GM18511 (cell line): ENCODE measurements around the gene NHSL2.

Experiments used
- ATAC-seq: cut with Tn5 transposase; IDR thresholded peaks from one replicate; pipeline ENCODE4 v1.9.1; 2021; ENCODE audit warnings: mild to moderate bottlenecking, moderate library complexity; ENCODE audit not compliant: unreplicated experiment

Gene NHSL2

DNA sequence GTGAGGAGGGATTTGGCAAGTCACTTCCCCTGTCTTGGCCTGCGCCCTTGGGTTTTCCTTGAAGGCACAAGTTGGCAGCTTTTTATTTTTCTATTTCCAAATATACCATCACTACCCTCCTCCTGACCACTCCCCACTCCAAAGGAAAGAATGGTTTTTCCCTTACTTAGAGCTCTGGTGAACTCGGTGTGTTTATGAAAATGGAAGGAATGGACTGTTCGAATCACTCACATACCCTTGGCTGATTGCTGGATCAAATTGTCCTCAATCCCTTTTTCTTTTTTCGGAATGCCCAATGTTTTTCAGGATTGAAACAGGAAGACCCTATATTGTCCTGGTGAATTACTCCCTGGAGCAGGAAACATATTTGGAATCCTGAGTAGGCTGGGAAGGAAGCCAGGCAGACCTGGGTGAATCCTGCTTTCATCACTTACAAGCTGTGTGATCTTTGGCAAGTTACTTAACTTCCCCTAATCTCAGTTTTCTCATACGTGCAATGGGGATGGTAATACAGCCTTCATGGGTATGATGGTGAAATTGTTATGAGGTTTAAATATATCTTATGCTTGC lies 150.4 kb downstream of the NHSL2 start:
- ATAC-seq, result no peak

DNA sequence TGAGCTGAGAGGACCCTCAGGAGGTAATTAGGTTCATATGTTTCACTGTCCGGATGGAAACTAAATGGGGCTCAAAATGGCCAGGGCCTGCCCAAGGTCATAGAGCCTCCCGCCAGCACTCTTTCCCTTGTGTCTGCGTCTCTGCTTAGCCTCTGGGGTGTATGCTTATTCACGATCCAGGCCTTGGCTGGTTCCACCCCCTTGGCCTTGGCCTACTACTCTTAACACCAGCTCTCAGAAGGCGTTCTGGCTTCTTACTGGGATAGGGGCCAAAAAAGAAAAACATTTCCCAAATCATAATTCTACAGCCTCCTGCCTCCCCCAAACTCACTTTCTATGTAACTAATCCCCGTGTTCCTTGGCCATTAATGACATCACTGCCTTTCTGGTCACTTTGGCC lies 152.3 kb downstream of the NHSL2 start:
- no peak for ATAC-seq

DNA sequence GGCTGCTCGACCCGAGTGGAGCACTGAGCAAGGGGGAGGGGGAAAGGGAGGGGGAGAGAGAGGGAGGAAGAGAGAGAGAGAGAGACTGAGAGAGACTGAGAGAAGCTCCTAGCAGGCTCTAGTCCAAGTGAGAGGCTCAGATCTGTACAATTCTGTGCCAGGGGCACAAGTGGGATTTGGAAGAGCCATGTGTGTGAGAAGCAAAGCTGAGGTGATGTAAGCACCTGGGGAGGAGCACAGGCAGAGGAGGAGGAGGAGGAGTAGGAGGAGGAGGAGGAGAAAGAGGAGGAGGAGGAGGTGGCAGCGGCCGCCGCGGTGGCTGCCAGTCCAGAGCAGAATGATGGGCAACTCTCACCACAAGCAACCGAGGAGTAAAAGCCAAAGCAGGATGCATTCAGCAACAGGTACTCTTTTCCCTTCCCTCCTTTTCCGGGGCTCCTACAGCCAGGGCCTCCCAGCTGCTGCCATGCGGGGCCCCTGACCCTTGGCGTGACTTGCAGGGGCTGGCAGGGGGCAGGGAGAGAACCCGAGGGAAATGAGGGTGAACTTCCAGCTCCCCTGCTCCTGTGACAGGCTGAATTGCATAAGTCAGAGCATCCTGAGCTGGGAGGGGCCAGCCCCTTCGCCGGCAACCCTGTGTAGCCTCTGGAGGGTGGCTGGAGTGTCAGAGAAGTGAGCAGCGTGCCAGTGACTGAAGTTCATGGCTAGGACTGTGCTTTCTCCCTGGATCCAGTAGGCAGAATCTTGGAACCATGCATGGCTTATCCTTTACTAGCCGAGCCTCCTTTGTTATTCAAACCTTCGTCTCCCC lies 158.9 kb downstream of the NHSL2 start:
- ATAC-seq, result no peak

DNA sequence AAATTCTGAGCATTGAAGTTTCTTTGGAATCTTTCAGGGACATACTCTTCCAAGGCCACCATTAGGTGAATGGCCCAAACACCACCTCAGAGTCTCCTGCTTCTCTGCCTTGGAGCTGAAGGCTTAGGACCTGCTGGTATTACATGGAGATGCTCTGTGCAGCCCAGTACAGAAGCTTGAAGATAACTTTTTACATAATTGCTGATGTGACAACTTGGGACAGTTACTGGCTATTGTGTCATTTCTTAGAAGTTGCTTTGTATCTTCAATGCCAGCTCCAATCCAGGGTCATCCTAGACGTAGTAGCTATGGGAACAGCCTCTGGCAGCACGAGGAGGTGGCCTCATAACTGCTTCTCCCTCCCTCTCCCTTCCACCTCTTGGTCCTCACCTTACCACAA lies 160.6 kb downstream of the NHSL2 start:
- ATAC-seq, result no peak

- no peak for ATAC-seq
Measured at GRCh38 chrX:72073633-72074032, 163.0 kb downstream of the NHSL2 start.

DNA sequence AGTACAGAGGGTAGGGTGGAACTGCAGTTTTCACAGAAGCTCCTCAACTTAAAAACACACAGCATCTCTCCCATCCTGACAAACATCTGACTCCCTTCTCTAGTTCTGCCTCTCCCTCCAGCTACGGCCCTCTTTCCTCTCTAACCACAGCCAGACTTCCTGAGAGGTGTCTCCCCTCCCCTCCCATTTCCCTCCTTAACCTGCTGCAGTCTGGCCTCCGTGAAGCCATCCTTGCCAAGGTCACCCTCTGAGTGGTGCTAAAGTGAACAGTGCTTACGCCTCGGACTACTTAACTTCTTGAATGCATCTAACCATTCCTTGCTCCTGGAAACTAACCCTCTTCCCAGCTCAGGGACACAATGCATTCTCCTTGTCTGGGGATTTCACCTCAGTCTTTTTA lies 167.8 kb downstream of the NHSL2 start:
- no peak for ATAC-seq

- ATAC-seq, result no peak
Measured at GRCh38 chrX:72079607-72080006, 169.0 kb downstream of the NHSL2 start.

DNA sequence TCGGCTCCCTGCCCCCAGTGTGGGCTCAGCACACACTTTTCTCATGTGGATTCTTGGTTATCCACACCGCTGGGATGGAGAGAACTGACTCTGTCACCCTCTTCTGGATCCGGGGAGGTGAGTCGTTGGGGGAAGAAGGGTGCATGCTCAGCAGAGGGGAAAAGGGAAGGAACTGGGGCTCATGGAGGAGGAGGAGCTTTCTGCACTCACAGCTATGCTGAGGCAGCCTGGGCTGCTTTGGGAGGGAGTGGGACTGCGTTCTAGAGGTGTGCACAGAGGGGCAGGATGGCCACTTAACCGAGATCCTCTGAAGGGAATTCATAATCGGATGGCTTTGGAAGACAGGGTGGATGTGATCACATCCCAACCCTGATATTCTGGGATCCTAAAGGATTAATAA lies 169.5 kb downstream of the NHSL2 start:
- no peak for ATAC-seq

- no peak for ATAC-seq
Measured at GRCh38 chrX:72080800-72081199, 170.2 kb downstream of the NHSL2 start.

DNA sequence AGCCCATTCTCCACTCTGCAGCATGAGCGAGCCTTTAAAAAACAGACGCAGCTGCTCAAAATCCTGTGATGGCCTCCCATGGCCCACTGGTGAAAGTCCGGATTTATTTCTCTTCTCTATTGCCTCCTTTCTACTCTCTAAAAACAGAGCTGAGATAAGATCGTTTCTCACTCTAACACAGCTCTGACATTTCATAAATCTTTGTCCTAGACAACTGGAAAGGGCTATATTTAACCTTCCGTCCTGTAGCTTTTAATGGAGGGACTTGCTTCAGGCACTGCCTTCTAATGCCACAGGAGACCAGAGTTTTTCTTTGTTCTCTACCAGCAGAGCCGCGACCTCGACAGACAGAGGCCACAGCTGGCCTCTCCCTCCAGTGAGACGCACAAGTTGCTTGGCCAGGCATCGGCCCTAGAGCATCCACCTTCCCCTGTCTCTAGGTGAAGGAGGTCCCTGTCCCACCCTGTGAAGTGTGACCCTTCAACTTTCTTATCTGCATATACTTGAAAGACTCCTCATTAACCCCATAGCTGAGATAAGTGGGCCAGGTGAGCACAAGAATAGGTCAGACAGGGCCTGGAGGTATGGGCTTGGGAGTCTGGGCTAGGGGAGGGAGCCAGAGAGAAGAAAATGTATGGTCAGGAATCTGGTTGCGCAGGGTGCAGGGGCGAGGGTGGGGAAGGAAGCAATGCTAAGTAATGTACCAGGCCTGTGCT lies 171.1 kb downstream of the NHSL2 start:
- no peak for ATAC-seq

- no peak for ATAC-seq
Measured at GRCh38 chrX:72083291-72083690, 172.6 kb downstream of the NHSL2 start.

- no peak for ATAC-seq
Measured at GRCh38 chrX:72084114-72084513, 173.5 kb downstream of the NHSL2 start.

DNA sequence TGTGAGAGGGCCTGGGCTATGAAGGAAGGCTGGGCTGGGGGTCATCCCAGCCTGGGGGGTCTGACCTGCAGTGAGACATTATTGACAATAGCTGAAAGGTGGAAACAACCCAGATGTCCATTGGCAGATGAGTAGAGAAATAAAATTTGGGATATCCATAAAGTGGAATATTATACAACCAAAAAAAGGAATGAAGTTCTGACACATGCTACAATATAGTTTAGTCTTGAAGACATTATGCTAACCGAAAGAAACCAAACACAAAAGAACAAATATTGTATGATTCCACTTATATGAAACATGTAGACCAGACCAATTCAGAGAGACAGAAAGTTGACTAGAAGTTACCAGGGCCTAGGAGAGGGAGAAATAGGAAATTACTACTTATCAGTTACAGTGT lies 176.3 kb downstream of the NHSL2 start:
- ATAC-seq, result no peak

- no peak for ATAC-seq
Measured at GRCh38 chrX:72088761-72089160, 178.1 kb downstream of the NHSL2 start.

GRCh38 chrX:72089254-72089653 lies 178.6 kb downstream of the NHSL2 start:
- ATAC-seq, result no peak

- peak; percentile 88 for ATAC-seq
Measured at GRCh38 chrX:72094894-72095293, 184.2 kb downstream of the NHSL2 start.

DNA sequence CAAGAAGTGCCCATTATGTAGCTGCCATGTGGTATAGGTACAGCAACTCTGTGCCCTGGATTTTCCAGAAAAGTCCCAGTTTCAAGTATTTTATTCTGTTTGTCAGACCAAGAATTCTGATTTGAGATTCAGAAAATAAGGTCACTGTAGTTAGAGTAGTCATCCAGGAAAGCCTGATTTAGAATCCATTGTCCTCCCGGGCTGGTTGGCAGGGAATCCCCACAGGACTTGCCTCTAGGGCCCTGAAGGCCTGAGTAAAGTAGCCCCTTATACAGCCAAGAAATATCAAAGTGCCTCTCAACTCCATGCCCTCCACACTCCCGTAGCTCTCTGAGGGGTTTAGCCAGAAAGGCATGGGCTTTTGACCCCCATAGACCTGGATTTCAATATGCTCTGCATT lies 184.7 kb downstream of the NHSL2 start:
- no peak for ATAC-seq

DNA sequence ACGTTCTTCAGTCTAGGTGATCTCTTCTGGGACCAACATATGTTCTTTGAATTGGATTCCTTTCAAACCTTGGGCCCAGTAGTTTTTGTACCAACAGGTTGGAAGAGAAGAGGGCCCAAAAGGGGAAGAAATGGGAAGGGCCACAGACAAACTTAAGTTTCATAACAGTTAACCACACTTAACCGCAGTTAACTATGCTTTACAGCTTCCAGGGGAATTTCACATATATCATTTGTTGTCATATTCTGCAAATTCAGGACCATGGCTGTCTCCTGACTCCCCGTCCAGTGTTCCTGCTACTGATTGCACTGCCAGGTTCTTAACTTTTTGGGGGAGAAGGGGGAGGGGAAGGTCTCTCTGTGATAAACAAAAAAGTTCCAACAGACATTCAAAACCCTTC lies 186.5 kb downstream of the NHSL2 start:
- no peak for ATAC-seq

- ATAC-seq, result no peak
Measured at GRCh38 chrX:72100051-72100755, 189.6 kb downstream of the NHSL2 start.

DNA sequence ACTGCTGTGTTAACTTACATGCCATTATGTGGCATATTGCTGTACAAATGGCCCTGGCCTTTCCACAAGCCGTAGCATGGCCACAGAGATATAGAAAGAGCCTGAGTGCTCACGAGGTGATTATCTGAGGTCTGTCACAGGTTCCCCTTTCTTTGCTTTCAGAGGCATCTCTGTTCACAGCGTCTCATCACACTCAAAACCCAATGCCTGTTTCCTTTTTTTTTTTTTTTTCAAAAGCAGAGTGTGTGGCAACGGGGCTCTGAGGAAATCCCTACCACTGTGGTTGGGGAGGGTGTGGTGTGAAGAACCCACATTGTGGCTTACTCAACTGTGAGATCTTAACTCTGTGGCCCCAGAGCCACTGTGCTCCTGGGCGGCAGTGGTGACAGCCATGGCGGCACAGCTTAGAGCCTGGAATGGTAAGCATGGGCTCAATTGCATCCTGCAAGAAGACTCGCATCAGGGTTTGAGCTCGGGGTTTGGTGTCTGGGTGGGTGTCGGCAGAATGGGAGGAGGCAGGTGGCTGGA lies 190.2 kb downstream of the NHSL2 start:
- peak; percentile 82 for ATAC-seq

DNA sequence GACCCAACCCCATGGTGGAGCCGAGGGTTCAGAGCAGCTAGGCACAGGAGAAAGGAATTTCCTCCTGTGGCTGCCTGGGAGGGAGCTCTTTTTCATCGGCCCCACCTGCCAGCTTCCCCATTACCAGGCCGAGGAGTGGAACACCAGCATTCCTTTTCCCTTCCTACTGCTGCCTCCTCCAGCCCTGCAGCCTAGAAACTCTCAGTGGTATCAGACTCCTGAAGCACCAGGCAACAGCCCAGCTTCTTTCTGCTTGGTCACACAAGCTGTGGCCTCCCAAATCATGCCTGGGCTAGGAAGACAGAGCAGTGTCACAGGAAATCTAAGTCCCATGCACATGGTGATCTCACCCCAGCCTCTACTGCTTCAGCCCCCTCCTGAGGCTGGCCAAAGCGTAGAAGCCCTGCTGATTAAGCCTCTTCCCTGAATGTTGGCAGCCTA lies 191.0 kb downstream of the NHSL2 start:
- ATAC-seq, result no peak
